GM12878 (cell line): ENCODE data around the gene SERPINH1. TPM values are rescaled to one million over a fixed set of nuclear protein-coding genes. Genes with fewer than 3 reads are reported as not detected.

Experiments
- ATAC-seq: fragments of 200-7000 bp; cut with Tn5 transposase; 3 replicates; pipeline ENCODE4 v1.9.1; 2020; ENCODE audit warnings: mild to moderate bottlenecking, moderate library complexity
- BruUV-seq: library from RNA; stranded (reverse); fragments of 400-500 nt; replicated peaks from 2 replicates; lab custom pipeline; 2021; lab: Mats Ljungman, UMichigan
- CTCF ChIA-PET: fragments of 300-600 bp; sonication (Branson Sonifier 250); formaldehyde crosslinking; extraction: SDS; loops from one replicate; lab custom pipeline; 2021; ENCODE audit warnings: inconsistent platforms; lab: Yijun Ruan, JAX
- POLR2A ChIA-PET: fragments of 350-600 bp; formaldehyde crosslinking; extraction: SDS; loops from one replicate; lab custom pipeline; 2021; ENCODE audit warnings: inconsistent platforms; lab: Charles Lee
- RAD21 ChIA-PET: fragments of 300-600 bp; sonication (Branson Sonifier 250); formaldehyde crosslinking; loops from one replicate; lab custom pipeline; 2023; ENCODE audit warnings: antibody characterized with exemption; ENCODE audit not compliant: unreplicated experiment; lab: Charles Lee
- SMC1A ChIA-PET: fragments of 300-600 bp; sonication (Branson Sonifier 250); formaldehyde crosslinking; loops from one replicate; lab custom pipeline; 2023; ENCODE audit not compliant: unreplicated experiment, uncharacterized antibody; lab: Charles Lee
- DNase-seq: peaks from one replicate; pipeline ENCODE4 v3.0.0-alpha.2; 2011; ENCODE audit warnings: low read depth, low spot score
- FAIRE-seq: peaks from 3 replicates; lab custom pipeline; 2011; peaks lifted over from hg19 to GRCh38; lab: Jason Lieb, UNC
- H2AFZ ChIP-seq: 2 replicates; pipeline ENCODE4 v1.6.0; 2011; ENCODE audit warnings: low read depth, low read length, control low read depth; ENCODE audit not compliant: control insufficient read depth
- H3K27ac ChIP-seq: 2 replicates; pipeline ENCODE4 v1.5.1; 2011; ENCODE audit warnings: control low read depth; ENCODE audit not compliant: control insufficient read depth, insufficient read depth
- H3K27me3 ChIP-seq, 2 experiments: replicated peaks in 1 of 2; 2 replicates each; pipeline versions ENCODE4 v1.6.0 to v1.6.1; 2011; ENCODE audit warnings: low read length in 1 of 2; ENCODE audit not compliant: control insufficient read depth in 2 of 2, insufficient read depth in 2 of 2
- H3K36me3 ChIP-seq, 2 experiments: 2 replicates each; pipeline ENCODE4 v1.5.1; 2011; ENCODE audit warnings: low read length in 1 of 2; ENCODE audit not compliant: control insufficient read depth in 2 of 2, insufficient read depth in 2 of 2
- H3K4me1 ChIP-seq: 2 replicates; pipeline ENCODE4 v1.6.1; 2011; ENCODE audit warnings: mild to moderate bottlenecking, low read length, moderate library complexity, mixed read lengths; ENCODE audit not compliant: control insufficient read depth, insufficient read depth
- H3K4me2 ChIP-seq: 2 replicates; pipeline ENCODE4 v1.6.0; 2011; ENCODE audit warnings: control low read depth; ENCODE audit not compliant: control insufficient read depth, insufficient read depth
- H3K4me3 ChIP-seq: fragments of 200-600 bp; sonication (generic); 2 replicates; pipeline ENCODE4 v1.5.1; 2016
- H3K79me2 ChIP-seq: 2 replicates; pipeline ENCODE4 v1.6.0; 2011; ENCODE audit warnings: low read length; ENCODE audit not compliant: control insufficient read depth, insufficient read depth
- H3K9ac ChIP-seq: 2 replicates; pipeline ENCODE4 v1.8.0; 2011; ENCODE audit warnings: low read length, control low read depth, mixed read lengths; ENCODE audit not compliant: control insufficient read depth, insufficient read depth
- H3K9me3 ChIP-seq: replicated peaks from 3 replicates; pipeline ENCODE4 v1.5.1; 2011; ENCODE audit warnings: mild to moderate bottlenecking, low read length; ENCODE audit not compliant: control insufficient read depth, insufficient read depth
- H4K20me1 ChIP-seq: 2 replicates; pipeline ENCODE4 v1.6.0; 2011; ENCODE audit not compliant: control insufficient read depth, insufficient read depth
- BACH1 ChIP-seq: fragments of 450-650 bp; IDR thresholded peaks from 2 replicates; pipeline ENCODE4 v1.6.1; 2017; ENCODE audit warnings: mild to moderate bottlenecking, borderline replicate concordance
- BCL11A ChIP-seq: IDR thresholded peaks from 2 replicates; pipeline ENCODE4 v1.6.1; 2011; ENCODE audit warnings: low read depth, low read length
- HSF1 ChIP-seq: fragments of 150-350 bp; IDR thresholded peaks from 2 replicates; pipeline ENCODE4 v1.6.1; 2014; ENCODE audit warnings: mild to moderate bottlenecking, low read depth, low read length
- SIX5 ChIP-seq: IDR thresholded peaks from 2 replicates; pipeline ENCODE4 v1.6.1; 2011; ENCODE audit warnings: mild to moderate bottlenecking, low read depth, low read length, moderate library complexity; ENCODE audit not compliant: severe bottlenecking
- SPI1 ChIP-seq: IDR thresholded peaks from 2 replicates; pipeline ENCODE4 v1.6.1; 2011; ENCODE audit warnings: low read depth, mild to moderate bottlenecking, low read length, moderate library complexity, borderline replicate concordance; ENCODE audit not compliant: insufficient read depth
- ZBTB33 ChIP-seq: fragments of 450-650 bp; IDR thresholded peaks from 2 replicates; pipeline ENCODE4 v1.6.1; 2017; ENCODE audit warnings: mild to moderate bottlenecking
- WGBS: methylation state at CpG from one replicate; pipeline ENCODE4 v1.1.6; 2016; ENCODE audit warnings: low lambda C conversion rate; ENCODE audit not compliant: insufficient replicate concordance, insufficient coverage; ENCODE audit errors: missing lambda C conversion rate; 5-methylcytosine and 5-hydroxymethylcytosine counted together
- in situ Hi-C: fragments of 300-500 bp; cut with MboI; formaldehyde crosslinking; loops from 9 replicates; pipeline ENCODE4 v1.14.3; 2018; ENCODE audit warnings: mixed read lengths
- intact Hi-C: fragments of 100-400 bp; cut with micrococcal nuclease; formaldehyde crosslinking; loops from one replicate; pipeline ENCODE4 v1.14.2; 2022; ENCODE audit not compliant: unreplicated experiment
- polyA plus RNA-seq, 11 experiments: library from polyadenylated mRNA; depleted of rRNA in 4 of 11; unstranded in 6 of 11; stranded (reverse) in 5 of 11; fragments of >200 nt; fragmentation: Nextera tagmentation in 4 of 11; fragmentation: Illumina TruSeq in 1 of 11; extraction: Ambion mirVana in 4 of 11; extraction: Trizol in 1 of 11; gene quantifications; 1 replicate in 1 of 11; 2 replicates in 10 of 11; pipeline versions ENCODE4 v1.2.1 to v1.2.3, GENCODE V29; 2011 to 2016; ENCODE audit warnings: inconsistent platforms in 2 of 11, missing spikeins in 2 of 11, low read depth in 1 of 11
- total RNA-seq, 4 experiments: library from RNA; depleted of rRNA in 3 of 4; stranded (reverse); fragments of >200 nt in 3 of 4; fragmentation: Illumina TruSeq in 1 of 4; extraction: Trizol in 1 of 4; gene quantifications; 2 replicates each; pipeline versions ENCODE4 v1.2.1 to v1.2.3, GENCODE V29; 2013 to 2021
- TF ChIP-seq, protein P1 (sequence below): IDR thresholded peaks from 2 replicates; pipeline ENCODE4 v1.6.1; 2012; ENCODE audit warnings: low read depth, low read length, improper control_type of control experiment
- TF ChIP-seq, protein P2 (sequence below): fragments of 450-650 bp; IDR thresholded peaks from 2 replicates; pipeline ENCODE4 v1.6.1; 2017; ENCODE audit warnings: borderline replicate concordance
- TF ChIP-seq, protein P3 (sequence below), 3 experiments: IDR thresholded peaks in 2 of 3; conservative IDR thresholded peaks in 1 of 3; 2 replicates each; pipeline ENCODE4 v1.5.1; 2011; ENCODE audit warnings: low read depth in 3 of 3, low read length in 3 of 3, mild to moderate bottlenecking in 3 of 3, control low read depth in 2 of 3, moderate library complexity in 2 of 3, inconsistent platforms in 1 of 3, mixed read lengths in 1 of 3; ENCODE audit not compliant: control insufficient read depth in 2 of 3, insufficient read depth in 1 of 3; ENCODE audit errors: extremely low read depth in 1 of 3

Gene SERPINH1
- total and polyA plus RNA-seq, 10 of the 15 experiments (the other 5 are each of a cell fraction or from before 2014, with no cell fraction given) = 0.34 to 19.8 (median 13.7) TPM

GRCh38 chr11:75591966-75592365 is 29.9 kb downstream of the SERPINH1 start (continued):
- TF ChIP-seq, protein P1, sequence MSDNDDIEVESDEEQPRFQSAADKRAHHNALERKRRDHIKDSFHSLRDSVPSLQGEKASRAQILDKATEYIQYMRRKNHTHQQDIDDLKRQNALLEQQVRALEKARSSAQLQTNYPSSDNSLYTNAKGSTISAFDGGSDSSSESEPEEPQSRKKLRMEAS = no peak
- TF ChIP-seq, protein P2, sequence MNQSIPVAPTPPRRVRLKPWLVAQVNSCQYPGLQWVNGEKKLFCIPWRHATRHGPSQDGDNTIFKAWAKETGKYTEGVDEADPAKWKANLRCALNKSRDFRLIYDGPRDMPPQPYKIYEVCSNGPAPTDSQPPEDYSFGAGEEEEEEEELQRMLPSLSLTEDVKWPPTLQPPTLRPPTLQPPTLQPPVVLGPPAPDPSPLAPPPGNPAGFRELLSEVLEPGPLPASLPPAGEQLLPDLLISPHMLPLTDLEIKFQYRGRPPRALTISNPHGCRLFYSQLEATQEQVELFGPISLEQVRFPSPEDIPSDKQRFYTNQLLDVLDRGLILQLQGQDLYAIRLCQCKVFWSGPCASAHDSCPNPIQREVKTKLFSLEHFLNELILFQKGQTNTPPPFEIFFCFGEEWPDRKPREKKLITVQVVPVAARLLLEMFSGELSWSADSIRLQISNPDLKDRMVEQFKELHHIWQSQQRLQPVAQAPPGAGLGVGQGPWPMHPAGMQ = no peak
- TF ChIP-seq BACH1 (no peak), BCL11A (no peak)

GRCh38 chr11:75592715-75593114 is 30.7 kb downstream of the SERPINH1 start:
- Histone ChIP-seq H3K79me2 (no peaks in the 10 kb centered on the region), H3K27ac (no peak overlapping the region), H2AFZ (no peak overlapping the region), H3K9ac (no peak overlapping the region), H3K9me3 (no peaks in the 10 kb centered on the region), H3K4me1 (peaks cover 8% of the 10 kb centered on the region), H3K36me3 (no peaks in the 10 kb centered on the region), H3K4me3 (no peak overlapping the region), H4K20me1 (no peaks in the 10 kb centered on the region), H3K27me3 (no peaks in the 10 kb centered on the region; a peak in 2 of 4 replicates), H3K4me2 (no peak overlapping the region)
- ATAC-seq (no peak), DNase-seq (no peak), FAIRE-seq (no peak)
- TF ChIP-seq SPI1 (no peak), SIX5 (no peak), HSF1 (no peak), ZBTB33 (no peak)
- TF ChIP-seq, protein P3, sequence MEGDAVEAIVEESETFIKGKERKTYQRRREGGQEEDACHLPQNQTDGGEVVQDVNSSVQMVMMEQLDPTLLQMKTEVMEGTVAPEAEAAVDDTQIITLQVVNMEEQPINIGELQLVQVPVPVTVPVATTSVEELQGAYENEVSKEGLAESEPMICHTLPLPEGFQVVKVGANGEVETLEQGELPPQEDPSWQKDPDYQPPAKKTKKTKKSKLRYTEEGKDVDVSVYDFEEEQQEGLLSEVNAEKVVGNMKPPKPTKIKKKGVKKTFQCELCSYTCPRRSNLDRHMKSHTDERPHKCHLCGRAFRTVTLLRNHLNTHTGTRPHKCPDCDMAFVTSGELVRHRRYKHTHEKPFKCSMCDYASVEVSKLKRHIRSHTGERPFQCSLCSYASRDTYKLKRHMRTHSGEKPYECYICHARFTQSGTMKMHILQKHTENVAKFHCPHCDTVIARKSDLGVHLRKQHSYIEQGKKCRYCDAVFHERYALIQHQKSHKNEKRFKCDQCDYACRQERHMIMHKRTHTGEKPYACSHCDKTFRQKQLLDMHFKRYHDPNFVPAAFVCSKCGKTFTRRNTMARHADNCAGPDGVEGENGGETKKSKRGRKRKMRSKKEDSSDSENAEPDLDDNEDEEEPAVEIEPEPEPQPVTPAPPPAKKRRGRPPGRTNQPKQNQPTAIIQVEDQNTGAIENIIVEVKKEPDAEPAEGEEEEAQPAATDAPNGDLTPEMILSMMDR (IDR thresholded peaks at IDR 0.05 in 2 of 3, conservative IDR thresholded peaks at IDR 0.05 in 1 of 3; ENCODE audit: control insufficient read depth in 2 of 3, extremely low read depth in 1 of 3, insufficient read depth in 1 of 3, low read depth in 3 of 3, low read length in 3 of 3) = peak in 1 of 3 experiments; percentile 18; a peak in 1 of 6 replicates
- CTCF ChIA-PET = interaction anchor here (0.6 to 1.2 kb wide), 5 partner anchors 8 to 559 kb away, joined by 3 to 5 read pairs (median 3); no protein-coding TSS in a partner anchor
- BruUV-seq = no TSS peak
- WGBS = 62% methylated on average over 2 of the region's 2 CpGs
- in situ Hi-C loops (no loop called here), intact Hi-C loops (loop anchor here (10.0 kb wide), 1 partner anchor 172 kb away; the partner anchor contains the start of gene DGAT2)
- RAD21 ChIA-PET = no interaction called here
- SMC1A ChIA-PET = interaction anchor here (0.6 to 1.1 kb wide), 3 partner anchors 85 to 1875 kb away, joined by 3 read pairs; no protein-coding TSS in a partner anchor
- POLR2A ChIA-PET = no interaction called here
